NCI-H1048 (cell line): Measurements from ENCODE around the gene RAB40C.
A peak's percentile ranks its signal among the peaks of the same experiment; 100 is the strongest.

Source experiments
- DNase-seq: peaks from one replicate; lab custom pipeline; 2025; lab: John Stamatoyannopoulos, UW

RAB40C gene

DNA sequence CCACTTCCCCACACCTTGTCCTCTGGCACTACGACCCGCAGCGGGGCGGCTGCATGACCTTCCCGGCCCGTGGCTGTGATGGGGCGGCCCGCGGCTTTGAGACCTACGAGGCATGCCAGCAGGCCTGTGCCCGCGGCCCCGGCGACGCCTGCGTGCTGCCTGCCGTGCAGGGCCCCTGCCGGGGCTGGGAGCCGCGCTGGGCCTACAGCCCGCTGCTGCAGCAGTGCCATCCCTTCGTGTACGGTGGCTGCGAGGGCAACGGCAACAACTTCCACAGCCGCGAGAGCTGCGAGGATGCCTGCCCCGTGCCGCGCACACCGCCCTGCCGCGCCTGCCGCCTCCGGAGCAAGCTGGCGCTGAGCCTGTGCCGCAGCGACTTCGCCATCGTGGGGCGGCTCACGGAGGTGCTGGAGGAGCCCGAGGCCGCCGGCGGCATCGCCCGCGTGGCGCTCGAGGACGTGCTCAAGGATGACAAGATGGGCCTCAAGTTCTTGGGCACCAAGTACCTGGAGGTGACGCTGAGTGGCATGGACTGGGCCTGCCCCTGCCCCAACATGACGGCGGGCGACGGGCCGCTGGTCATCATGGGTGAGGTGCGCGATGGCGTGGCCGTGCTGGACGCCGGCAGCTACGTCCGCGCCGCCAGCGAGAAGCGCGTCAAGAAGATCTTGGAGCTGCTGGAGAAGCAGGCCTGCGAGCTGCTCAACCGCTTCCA, 43.6 kb downstream of the RAB40C start:
- no peak for DNase-seq

DNA sequence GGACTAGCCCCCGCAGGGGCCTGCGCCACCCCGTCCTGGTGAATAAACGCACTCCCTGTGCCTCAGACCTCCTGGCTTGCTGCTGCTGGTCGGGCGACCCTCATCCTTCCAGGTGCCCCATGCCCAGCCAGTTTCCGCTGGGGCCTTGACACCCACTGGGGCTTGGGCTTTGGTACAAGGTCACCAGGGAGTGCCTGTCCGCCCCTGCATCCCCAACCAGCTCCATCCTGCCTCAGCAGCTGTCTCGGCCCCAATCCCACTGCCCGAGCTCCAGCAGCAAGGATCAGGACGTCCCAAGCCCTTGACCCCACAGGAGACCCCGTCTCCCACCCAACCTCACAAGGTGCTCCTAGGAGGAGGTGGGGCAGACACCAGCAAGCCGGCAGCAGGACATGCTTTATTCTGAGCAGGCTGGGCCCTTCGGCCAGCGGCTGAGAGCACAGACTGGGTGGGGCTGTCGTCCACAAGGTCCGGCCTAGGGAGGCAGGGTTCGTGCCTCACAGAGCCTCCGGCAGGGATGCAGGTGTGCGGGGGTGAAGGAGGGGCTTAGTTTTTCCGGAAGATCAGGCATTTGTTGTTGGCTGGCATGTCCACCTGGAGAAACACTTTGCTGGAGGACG, 44.3 kb downstream of the RAB40C start:
- DNase-seq = no peak

DNA sequence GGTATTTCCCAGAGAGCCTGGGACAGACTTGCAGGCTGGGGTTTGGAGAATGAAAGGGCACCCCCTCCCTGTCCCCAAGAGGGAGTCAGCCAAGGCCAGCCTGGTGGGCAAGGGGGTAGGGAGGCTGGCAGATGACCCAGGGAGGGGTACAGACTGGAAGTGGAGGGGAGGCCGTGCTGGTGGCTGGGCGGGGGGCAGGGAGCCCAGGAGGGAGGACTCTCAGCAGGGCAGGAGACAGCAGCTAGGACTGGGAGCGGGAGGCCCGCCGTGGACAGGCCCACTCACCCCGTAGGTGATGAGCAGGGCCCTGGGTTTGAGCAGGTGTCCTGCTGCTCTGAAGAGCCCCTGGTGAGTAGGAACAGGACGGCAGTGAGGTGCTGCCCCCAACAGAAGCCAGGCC, 45.1 kb downstream of the RAB40C start:
- DNase-seq = no peak

DNA sequence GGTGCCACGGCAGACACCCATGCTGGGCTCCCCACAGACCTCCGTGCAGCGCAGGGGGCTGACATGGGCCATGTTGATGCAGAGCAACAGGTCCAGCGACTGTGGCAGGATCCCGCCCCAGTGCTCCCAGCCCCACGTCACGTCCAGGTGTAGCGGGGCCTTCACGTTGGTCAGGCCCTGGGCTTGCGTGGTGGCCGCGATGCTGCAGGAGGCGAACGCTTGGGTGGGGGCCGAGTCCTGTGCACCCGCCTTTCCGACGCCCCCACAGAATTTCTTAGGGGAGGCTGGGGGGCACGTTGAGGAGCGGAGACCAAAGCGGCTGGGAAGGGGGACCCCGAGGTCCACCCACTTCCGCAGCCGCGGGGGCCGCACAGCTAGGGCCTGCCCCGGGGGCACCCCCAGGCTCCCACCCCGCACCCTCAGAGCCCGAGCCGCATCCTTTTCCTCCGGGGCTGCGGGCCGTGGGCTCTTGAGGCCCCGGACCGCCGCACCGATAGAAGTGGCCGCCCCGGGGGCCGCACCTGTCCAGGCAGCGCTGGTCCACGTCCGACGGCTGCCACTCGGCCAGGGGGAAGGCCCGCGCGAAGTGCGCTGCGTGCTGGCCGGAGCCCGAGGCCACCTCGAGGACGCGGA, 45.8 kb downstream of the RAB40C start:
- no peak for DNase-seq

DNA sequence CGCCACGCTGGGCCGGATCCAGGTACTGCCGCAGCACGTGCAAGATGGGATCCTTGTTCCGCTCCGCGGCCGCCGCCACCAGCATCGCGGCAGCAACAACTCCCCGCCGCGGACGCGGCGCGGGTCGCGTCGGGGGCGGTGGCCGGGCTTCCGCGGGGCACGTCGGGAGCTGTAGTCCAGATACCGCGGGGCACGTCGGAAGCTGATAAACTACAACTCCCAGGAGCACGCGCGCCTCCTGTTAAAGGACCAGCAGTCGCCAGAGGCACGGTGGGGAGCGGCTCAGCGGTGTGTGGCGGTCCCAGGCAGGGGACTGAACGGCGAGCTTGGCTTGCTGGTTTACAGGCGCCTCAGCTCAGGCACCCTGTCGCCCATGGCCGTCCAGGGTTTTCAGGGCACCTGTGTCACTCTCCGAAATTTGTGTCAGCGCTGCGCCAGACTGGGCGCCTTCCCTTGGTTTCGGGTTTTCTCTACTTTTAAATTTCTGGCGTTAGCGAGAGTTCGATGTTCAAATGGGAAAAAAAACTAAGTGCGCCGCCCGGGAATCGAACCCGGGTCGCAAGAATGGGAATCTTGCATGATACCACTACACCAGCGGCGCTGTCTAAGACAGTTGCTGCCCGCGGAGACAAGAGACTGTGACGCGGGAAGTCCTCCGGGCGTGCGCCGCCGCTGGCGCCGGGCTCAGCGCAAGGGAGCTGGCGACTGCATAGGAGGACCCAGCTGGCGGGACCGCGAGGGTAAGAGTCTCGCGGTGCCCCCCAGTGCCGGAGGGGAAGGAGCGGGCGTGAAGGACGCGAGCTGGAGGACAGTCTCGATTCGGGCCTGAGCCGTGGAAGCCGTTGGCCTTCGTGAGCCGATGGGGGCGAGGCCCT, 46.6 kb downstream of the RAB40C start, which contains the start of gene METTL26:
METTL26 (minus strand) TSS at position 100 of the 875 bp plus-strand sequence; CDS start at position 85, 15 bp downstream.
- peak; percentile 66 for DNase-seq

DNA sequence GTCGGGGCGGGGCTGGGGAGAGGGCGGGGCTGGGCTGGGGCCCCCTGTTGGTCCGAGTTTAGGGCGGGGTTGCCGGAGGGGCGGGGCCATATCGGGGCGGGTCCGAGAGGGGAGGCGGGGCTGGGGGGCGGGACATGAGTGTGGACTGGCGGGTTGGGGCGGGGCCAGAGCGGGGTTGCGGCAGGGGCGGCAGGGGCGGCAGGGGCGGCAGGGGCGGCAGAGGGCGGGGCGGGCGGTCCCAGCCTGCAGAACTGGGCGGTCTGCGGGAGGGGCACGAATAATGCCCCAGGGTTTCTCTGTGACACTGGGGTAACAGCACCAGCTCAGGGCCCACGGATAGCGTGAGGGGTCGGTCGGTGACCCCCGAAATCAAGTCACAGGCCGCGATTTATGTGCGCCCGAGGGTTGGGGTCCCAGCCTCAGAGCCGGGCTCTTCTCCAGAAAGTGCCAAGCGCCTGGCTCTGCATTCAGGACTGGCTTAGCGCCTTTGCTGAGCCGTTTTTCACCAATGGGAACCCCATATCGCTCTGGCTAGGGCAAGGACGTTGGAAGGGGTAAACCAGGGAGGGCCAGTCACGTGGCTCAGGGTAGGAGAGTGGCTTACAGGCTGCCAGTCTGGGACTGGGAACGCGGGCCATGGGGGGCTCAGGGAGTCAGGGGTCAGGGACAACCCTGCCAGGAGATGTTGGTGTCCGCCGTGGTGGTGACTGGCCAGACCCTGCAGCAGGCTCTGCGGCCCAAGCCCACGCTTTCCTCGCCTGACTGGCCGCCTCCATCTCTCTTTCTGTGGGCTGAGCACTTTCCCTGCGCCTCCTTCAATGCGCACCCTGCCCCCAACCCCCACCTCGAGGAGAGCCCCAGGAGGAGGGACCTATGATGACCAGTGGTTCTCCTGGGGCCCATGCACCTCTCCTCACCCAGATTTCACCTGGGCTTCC, 47.5 kb downstream of the RAB40C start:
- DNase-seq = no peak

DNA sequence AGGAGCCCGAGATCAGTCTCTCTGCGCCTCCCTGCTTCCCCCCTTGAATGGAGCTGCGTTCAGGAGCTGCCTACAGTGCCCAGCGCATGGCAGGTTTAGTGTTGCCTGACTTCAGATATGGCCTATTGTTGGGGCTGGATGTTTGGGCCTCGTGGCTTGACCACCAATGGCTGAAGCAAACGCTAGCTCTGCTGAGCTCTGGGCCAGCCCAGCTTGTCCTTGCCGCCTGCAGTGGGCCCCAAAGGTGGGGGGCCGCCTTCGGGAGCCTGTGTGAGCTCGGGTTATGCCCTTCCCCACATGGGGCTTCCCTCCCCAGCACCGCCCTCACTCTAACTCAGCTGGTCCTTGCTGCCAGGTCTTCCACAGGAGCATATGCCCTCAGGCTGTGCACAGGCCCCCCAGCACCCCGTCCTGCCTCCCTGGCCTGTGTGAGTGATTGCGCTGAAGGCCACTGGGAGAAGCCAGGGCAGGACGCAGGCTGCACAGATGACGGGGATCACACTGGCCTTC, 48.2 kb downstream of the RAB40C start:
- no peak for DNase-seq

DNA sequence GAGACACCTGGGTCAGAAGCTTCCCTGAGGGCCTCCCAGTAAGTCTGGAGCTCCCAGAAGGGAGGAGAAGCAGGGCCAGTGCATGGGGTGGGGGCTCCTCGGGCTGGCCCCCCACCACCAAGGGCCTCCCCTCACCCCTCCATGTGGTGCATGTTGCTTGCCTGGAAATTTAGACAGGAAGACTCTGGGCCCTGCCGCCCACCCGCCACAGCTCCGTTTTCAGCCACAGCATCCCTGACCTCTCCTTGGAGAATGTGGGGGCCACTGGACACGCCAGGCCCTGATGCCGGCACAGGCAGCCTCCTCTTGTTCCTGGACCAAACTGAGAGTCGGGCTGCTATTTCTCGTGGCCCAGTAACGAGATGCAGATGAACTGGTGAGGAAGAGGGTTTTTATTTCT, 49.0 kb downstream of the RAB40C start:
- DNase-seq = no peak

DNA sequence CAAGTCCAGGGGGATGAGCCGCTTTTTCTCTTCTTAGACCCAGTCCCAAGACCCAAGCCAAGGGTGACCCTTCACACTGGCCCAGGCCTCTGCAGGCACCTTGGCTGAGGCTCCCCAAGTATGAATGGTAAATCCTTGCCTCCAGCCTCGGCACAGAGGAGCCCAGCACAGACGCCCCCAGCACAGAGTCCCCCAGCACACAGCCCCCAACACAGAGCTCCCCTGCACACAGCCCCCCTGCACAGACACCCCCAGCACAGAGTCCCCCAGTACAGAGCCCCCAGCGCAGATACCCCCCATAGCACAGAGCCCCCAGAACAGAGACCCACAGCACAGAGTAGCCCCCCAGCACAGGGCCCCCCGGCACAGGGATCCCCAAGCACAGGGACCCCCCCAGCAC, 50.7 kb downstream of the RAB40C start:
- DNase-seq = no peak

DNA sequence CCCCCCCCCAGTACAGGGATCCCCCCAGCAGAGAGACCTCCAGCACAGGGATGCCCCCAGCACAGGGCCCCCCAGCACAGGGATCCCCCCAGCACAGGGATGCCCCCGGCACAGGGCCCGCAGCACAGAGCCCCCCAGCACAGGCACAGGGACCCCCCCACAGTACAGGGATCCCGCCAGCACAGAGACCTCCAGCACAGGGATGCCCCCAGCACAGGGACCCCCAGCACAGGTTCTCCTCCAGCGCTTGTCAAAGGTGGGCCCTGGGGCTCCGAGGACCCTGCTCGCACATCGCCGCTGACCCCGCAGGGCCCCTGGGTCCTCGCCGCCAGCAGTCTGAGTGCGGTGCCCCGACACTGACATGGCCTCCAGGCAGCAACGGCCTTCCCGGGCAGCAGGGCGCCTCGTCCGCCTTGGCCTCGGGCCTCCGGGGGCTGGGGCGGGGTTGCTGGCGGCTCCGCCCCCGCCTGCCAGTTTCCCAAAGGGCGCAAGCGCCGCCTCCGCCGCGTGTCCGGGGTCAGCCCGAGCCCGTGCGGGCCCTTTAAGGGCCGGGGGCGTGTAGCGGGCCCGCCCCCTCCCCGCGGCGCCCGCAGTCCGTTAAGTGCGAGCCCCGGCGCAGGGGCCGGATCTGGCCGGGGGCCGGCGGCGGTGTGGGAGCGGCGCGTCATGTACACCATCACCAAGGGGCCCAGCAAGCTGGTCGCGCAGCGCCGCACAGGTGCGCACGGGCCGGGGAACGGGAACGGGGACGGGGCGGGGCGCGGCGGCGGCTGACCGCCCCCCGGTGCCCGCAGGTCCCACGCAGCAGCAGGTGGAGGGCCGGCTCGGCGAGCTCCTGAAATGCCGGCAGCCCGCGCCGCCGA, 51.7 kb downstream of the RAB40C start, which contains the start of gene MCRIP2:
MCRIP2 (plus strand) TSS at position 503 of the 863 bp plus-strand sequence; CDS start at position 667, 164 bp downstream.
- no peak for DNase-seq

DNA sequence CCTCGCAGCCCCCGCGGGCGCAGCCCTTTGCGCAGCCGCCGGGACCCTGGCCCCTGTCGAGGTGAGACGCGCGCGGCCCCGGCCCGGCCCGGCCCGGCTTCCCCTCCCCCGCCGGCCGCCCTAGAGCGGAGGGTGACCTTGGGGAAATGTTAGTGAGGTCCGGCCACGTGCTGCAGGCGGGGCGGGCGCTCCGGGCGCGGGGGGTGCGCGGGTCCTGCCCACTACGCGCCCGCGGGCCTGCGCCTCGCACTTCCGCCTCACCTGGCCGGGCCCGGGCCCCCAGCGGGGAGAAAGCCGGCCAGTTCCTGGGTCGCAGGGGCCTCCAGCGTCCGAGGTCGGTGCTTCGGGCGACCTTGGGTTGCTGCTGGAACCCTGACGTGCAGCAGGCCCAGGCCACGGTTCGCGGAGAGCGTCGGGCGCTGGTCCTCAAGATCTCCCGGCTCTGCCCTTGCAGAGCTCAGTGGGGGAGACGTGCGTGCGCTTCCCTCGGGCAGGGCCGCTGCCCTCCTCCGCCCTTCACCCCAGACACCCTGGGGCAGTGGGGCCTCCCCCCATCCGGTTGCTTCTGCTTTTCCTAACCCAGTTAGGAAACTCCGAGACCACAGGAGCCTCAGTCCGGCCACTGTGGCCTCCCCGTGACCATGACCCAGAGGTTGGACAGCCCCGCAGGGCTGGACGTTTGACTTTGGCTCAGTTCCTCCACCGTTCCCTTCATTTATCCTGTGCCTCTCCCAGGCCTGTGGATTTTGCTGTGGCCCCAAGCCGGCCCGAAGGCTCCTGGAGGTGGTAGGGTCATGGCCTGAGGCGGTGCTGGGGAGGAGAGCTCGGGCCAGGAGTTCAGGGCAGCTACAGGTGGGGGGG, 52.6 kb downstream of the RAB40C start:
- DNase-seq = no peak

DNA sequence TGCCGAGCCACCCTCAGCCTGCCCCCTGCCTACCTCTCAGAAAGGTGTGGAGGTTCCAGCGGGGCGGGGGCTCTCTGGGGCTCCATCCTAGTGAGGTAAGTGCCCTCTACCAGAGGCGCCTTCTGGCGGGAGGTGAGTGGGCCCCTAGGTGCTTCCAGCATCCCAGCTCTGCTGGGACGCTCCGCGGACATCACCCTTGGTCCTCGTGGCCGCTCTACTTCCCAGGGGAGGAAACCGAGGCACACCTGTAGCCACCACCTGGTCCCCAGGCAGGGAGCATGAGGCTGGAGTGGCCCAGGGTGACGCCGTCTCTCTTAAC, 53.1 kb downstream of the RAB40C start:
- no peak for DNase-seq

DNA sequence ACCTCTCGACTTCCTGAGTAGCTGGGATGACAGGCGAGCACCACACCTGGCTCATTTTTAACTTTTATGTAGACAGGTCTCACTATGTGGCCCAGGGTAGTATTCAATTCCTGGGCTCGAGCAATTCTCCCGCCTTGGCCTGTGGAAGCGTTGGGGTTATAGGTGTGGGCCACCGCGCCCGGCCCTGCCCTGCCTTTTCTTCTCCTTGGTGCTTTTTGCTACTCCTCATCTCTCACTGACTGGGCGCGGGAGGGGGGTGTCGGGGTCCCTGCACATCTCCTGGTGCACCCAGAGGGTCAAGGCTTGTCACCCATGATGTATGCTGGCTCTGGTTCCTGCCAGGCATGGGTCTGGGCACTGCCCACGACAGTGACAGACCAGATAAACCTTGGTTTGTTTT, 54.7 kb downstream of the RAB40C start:
- no peak for DNase-seq

DNA sequence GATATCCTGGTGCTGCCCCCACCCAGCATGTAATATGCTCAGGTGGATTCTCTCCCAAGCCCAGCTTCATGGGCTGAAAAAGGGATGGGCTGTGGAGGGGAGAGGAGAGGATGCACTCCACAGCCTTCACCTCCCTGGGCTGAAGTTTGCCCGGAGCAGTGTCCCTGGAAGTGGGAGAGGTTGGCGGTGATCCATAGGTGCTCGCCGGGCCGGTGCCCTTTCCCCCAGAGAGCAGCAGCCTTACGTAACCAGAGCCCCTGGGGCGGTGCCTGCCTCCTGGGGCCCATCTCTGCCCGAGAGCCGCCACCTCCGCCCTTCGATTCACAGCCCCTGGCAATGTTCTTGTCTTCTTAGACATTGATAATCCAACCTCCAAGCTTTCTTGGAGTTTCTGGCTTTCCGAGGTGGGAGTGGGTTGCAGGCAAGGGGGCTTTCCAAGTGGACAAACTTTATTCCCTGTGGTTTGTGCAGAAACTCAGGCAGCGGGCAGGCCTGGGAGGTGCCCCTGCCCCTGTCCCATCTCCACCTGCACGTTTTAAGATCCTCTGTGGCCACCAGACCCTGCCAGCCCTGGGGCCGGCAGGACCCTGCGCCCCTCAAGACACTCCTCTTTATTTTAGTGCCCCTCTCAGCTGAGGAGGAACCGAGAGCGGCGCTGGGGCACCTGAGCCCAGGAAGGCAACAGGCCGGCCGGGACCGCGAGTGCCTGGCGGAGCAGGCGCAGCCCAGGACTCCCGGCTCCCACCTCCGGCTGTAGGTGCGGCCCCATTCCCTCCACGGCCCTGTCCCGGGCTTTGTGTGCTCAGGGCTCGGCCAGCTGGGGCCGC, 56.2 kb downstream of the RAB40C start:
- no peak for DNase-seq

DNA sequence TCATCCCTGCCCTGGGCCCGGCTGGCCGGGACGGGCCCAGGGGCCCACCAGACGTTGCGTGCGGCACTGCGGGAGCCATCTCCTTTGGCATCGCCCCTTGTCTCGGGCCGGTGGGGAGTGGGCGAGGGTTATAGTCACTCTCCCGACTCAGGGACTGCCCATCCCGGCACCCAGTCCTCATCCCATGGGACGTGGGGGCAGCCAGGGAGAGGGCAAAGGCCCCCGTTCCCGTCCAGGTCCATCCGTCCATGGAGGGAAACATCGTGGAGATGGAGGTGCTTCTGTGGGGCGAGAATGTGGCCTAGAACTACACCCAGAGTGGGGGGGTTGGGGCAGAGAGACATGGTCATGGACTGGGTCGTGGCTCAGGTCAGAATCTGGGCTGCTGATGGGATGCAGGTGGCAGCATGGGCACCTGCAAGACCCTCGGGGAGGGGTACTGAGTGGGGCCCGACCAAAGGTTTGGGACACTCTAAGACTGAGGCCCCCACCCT, 56.9 kb downstream of the RAB40C start:
- no peak for DNase-seq

DNA sequence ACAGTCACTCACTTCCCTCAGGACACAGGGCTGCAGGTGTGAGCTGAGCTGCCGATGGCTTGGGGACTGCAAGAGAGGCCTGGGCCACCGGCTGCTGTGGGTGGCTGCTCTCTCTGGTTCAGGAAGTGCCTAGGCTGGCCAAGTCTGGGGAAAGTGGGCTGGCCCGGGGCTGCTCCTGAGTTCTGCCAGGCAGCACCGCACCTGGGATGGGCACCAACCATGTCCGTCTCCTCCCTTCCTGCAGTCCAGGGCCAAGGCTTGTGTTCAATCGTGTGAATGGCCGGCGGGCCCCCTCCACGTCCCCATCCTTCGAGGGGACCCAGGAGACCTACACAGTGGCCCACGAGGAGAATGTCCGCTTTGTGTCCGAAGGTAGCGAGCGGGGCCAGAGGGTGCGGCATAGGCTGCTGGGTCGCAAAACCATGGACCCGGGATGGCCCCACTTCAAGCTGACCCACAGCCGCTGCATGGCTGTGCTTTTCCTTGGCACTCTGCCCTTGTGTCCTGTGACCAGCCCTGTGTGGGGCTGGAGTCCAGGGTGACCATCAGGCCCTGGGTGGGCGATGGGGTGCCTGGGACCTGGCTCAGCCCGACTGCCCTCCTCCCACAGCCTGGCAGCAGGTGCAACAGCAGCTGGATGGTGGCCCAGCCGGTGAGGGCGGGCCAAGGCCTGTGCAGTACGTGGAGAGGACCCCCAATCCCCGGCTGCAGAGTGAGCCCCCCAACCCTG, 57.5 kb downstream of the RAB40C start:
- no peak for DNase-seq

DNA sequence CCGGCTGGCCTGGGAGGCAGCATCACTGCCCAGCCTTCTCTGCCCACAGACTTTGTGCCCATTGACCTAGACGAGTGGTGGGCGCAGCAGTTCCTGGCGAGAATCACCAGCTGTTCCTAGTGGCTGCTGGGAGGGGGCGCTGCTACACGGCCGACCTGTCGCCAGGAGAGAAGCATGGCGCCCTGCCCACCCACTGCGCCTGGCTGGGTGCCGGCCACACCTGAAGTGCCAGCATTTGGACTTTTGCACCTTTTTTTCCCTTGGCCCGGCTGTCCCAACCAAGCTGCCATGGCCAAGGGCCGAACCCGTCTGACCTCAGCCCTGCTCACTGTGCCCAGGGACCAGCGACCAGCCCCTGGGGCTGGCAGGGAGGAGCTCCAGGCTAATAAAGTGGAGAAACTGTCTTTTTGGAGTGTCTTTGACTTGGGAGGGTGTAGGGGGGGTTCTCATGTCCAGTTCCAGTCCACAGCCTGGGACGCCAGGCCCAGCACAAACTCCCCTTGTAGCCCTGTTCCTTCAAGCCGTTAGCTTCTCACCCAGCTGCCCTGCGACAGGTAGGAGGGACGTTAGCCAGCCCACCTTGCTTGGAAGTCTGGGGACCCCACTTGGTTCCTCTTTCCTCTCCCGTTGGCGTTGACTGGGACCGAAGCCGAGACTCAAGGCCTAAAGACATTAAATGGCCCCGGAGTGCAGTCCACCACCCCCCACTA, 58.4 kb downstream of the RAB40C start:
- no peak for DNase-seq
